ENCODE measurements around the gene FBXW2.

FBXW2 gene

GRCh38 chr9:120714846-120715388 lies 78.3 kb downstream of the FBXW2 start:
- DNase-seq (ENCODE audit: low read depth in 2 of 2), result no peak

GRCh38 chr9:120714088-120714845 lies 78.9 kb downstream of the FBXW2 start, which contains the start of gene MEGF9:
TSS of gene MEGF9 (minus strand) at chr9:120714470. CDS start at chr9:120714358, 112 bp downstream.
- peak; percentile 91 to 94 for DNase-seq (ENCODE audit: low read depth in 2 of 2)

GRCh38 chr9:120713257-120714087 lies 79.7 kb downstream of the FBXW2 start:
- no peak for DNase-seq (ENCODE audit: low read depth in 2 of 2)

GRCh38 chr9:120712539-120713031 lies 80.6 kb downstream of the FBXW2 start:
- no peak for DNase-seq (ENCODE audit: low read depth in 2 of 2)

GRCh38 chr9:120711841-120712538 lies 81.2 kb downstream of the FBXW2 start:
- no peak for DNase-seq (ENCODE audit: low read depth in 2 of 2)

- no peak for DNase-seq (ENCODE audit: low read depth in 2 of 2)
Observed at GRCh38 chr9:120711354-120711753, 81.9 kb downstream of the FBXW2 start.

- no peak for DNase-seq (ENCODE audit: low read depth in 2 of 2)
Observed at GRCh38 chr9:120710110-120710981, 82.9 kb downstream of the FBXW2 start.

- DNase-seq (ENCODE audit: low read depth in 2 of 2), result no peak
Observed at GRCh38 chr9:120708526-120709224, 84.5 kb downstream of the FBXW2 start.

GRCh38 chr9:120707170-120707569 lies 86.0 kb downstream of the FBXW2 start:
- no peak for DNase-seq (ENCODE audit: low read depth in 2 of 2)

Data from stimulated activated CD8-positive, alpha-beta memory T cell treated with anti-CD3 and anti-CD28 coated beads, Interleukin-15, amount 100 ng/mL, for 4 hours (primary cell).